ENCODE results near the gene GOT1. TPM values are rescaled to one million over a fixed set of nuclear protein-coding genes. Genes with fewer than 3 reads are reported as not detected.

GOT1 gene
- total and polyA plus RNA-seq, 2 of the 8 experiments (the other 6 are each of a cell fraction or from before 2014, with no cell fraction given), result 16.7 to 47.0 TPM

DNA sequence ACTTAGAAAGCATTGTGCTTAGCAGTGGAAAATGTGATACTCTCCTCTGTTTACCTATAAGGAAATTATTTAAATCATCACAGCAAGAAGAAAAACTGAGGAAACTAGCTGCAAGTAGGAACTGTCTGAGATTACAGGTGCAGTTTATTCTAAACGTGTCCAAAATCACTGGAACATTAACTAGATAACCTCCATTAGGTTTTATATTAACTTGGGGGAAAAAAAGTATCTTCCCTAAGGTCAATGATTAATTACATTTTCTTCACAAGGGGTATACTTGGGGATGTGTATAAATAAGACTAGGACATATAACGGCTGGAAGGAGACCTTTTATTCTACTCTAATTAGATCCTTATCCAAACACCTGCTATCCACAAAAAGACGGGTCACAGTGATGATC lies 3.7 kb downstream of the GOT1 start (continued):
- TF ChIP-seq HDAC2 (IDR thresholded peaks at IDR 0.05; ENCODE audit: borderline replicate concordance in 1 of 2, low read depth in 2 of 2, low read length in 2 of 2) (no peak), SP1 (IDR thresholded peaks at IDR 0.05; ENCODE audit: low read depth, low read length) (no peak), NRF1 (IDR thresholded peaks at IDR 0.05; ENCODE audit: low read depth, low read length) (no peak), POU5F1 (IDR thresholded peaks at IDR 0.05; ENCODE audit: low read depth, low read length) (no peak), CEBPB (IDR thresholded peaks at IDR 0.05; ENCODE audit: low read depth, low read length) (no peak), SIN3A (conservative IDR thresholded peaks at IDR 0.05 in 1 of 2, IDR thresholded peaks at IDR 0.05 in 1 of 2; ENCODE audit: low read depth in 1 of 2, low read length in 2 of 2) (no peak)

Data from H1 (cell line).